Panc1 (cell line): ENCODE measurements around the gene HAGH.

ENCODE experiments used
- POLR2AphosphoS5 ChIP-seq: IDR thresholded peaks from 2 replicates; pipeline ENCODE4 v1.6.1; 2012; ENCODE audit warnings: mild to moderate bottlenecking, low read depth, low read length, moderate library complexity
- REST ChIP-seq, 2 experiments: IDR thresholded peaks; 2 replicates each; pipeline ENCODE4 v1.6.1; 2011 to 2012; ENCODE audit warnings: low read depth in 2 of 2, control low read depth in 1 of 2, low read length in 1 of 2, mild to moderate bottlenecking in 1 of 2, moderate library complexity in 1 of 2; ENCODE audit not compliant: insufficient read depth in 1 of 2
- SIN3A ChIP-seq: IDR thresholded peaks from 2 replicates; pipeline ENCODE4 v1.6.1; 2012; ENCODE audit warnings: low read depth, mild to moderate bottlenecking, low read length, moderate library complexity, borderline replicate concordance; ENCODE audit not compliant: insufficient read depth
- TCF7L2 ChIP-seq: IDR thresholded peaks from 2 replicates; pipeline ENCODE4 v1.6.1; 2011; ENCODE audit warnings: mild to moderate bottlenecking, low read depth, low read length, inconsistent platforms
- TF ChIP-seq, protein P1 (sequence below): fragments of 450-650 bp; IDR thresholded peaks from 2 replicates; pipeline ENCODE4 v1.5.1; 2017; ENCODE audit warnings: mild to moderate bottlenecking

- TF ChIP-seq, protein P1, sequence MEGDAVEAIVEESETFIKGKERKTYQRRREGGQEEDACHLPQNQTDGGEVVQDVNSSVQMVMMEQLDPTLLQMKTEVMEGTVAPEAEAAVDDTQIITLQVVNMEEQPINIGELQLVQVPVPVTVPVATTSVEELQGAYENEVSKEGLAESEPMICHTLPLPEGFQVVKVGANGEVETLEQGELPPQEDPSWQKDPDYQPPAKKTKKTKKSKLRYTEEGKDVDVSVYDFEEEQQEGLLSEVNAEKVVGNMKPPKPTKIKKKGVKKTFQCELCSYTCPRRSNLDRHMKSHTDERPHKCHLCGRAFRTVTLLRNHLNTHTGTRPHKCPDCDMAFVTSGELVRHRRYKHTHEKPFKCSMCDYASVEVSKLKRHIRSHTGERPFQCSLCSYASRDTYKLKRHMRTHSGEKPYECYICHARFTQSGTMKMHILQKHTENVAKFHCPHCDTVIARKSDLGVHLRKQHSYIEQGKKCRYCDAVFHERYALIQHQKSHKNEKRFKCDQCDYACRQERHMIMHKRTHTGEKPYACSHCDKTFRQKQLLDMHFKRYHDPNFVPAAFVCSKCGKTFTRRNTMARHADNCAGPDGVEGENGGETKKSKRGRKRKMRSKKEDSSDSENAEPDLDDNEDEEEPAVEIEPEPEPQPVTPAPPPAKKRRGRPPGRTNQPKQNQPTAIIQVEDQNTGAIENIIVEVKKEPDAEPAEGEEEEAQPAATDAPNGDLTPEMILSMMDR: no peak
- 0 out of 2 replicates have a peak, but pooled peaks have one; percentile 9 for TF ChIP-seq POLR2AphosphoS5
- 0 out of 4 replicates have a peak, but pooled peaks of 1 of the 2 experiments have one; percentile 14 for TF ChIP-seq REST (IDR thresholded peaks at IDR 0.05; ENCODE audit: insufficient read depth in 1 of 2, low read depth in 2 of 2, low read length in 1 of 2)
- TF ChIP-seq SIN3A: peak; percentile 56; the same call in 1 of the 2 replicates
- TF ChIP-seq TCF7L2: no peak
Observed at GRCh38 chr16:1778200-1779179, 48.1 kb downstream of the HAGH start.
